GM21737 (cell line): ENCODE measurements around the gene RAD51AP2.
A peak's percentile ranks its signal among the peaks of the same experiment; 100 is the strongest.
"Not testable (repeated sequence)": the region's sequence is repeated elsewhere in the genome, so short reads cannot be mapped to it uniquely, and the experiment has no call there.

ENCODE experiments used
- ATAC-seq: cut with Tn5 transposase; IDR thresholded peaks from one replicate; pipeline ENCODE4 v1.9.1; 2021; ENCODE audit warnings: mild to moderate bottlenecking, moderate library complexity; ENCODE audit not compliant: unreplicated experiment

Gene RAD51AP2

GRCh38 chr2:17518212-17519154 lies at the start of gene RAD51AP2:
Gene RAD51AP2, minus strand, starts transcription at chr2:17518440. Its CDS starts 25 bp downstream, at chr2:17518415.
- peak; percentile 87 for ATAC-seq

- ATAC-seq: not testable (repeated sequence)
These were observed 47.5 kb upstream of the RAD51AP2 start for GRCh38 chr2:17565726-17566125.

- no peak for ATAC-seq
These were observed 40.6 kb upstream of the RAD51AP2 start for GRCh38 chr2:17558878-17559277.

GRCh38 chr2:17558053-17558452 lies 39.8 kb upstream of the RAD51AP2 start:
- no peak for ATAC-seq

GRCh38 chr2:17557596-17557995 lies 39.4 kb upstream of the RAD51AP2 start:
- ATAC-seq: no peak

- ATAC-seq: no peak
These were observed 36.9 kb upstream of the RAD51AP2 start for GRCh38 chr2:17555150-17555549.

- no peak for ATAC-seq
These were observed 32.7 kb upstream of the RAD51AP2 start for GRCh38 chr2:17550907-17551306.

GRCh38 chr2:17547737-17548136 lies 29.5 kb upstream of the RAD51AP2 start:
- no peak for ATAC-seq

GRCh38 chr2:17547237-17547636 lies 29.0 kb upstream of the RAD51AP2 start:
- ATAC-seq: no peak

- no peak for ATAC-seq
These were observed 27.7 kb upstream of the RAD51AP2 start for GRCh38 chr2:17545680-17546613.

GRCh38 chr2:17544256-17544655 lies 26.0 kb upstream of the RAD51AP2 start:
- no peak for ATAC-seq

- ATAC-seq: no peak
These were observed 25.6 kb upstream of the RAD51AP2 start for GRCh38 chr2:17543848-17544247.

GRCh38 chr2:17543131-17543660 lies 25.0 kb upstream of the RAD51AP2 start:
- no peak for ATAC-seq

- no peak for ATAC-seq
These were observed 24.2 kb upstream of the RAD51AP2 start for GRCh38 chr2:17542471-17542870.

GRCh38 chr2:17541531-17541950 lies 23.3 kb upstream of the RAD51AP2 start:
- ATAC-seq: no peak

GRCh38 chr2:17540813-17541530 lies 22.7 kb upstream of the RAD51AP2 start:
- ATAC-seq: no peak

GRCh38 chr2:17540093-17540812 lies 22.0 kb upstream of the RAD51AP2 start, which contains the start of gene VSNL1:
Gene VSNL1, plus strand, starts transcription at chr2:17540696. Its CDS starts 51,379 bp downstream, at chr2:17592075.
- no peak for ATAC-seq

GRCh38 chr2:17539611-17540092 lies 21.4 kb upstream of the RAD51AP2 start:
- ATAC-seq: no peak

GRCh38 chr2:17538844-17539554 lies 20.8 kb upstream of the RAD51AP2 start:
- ATAC-seq: no peak
